Measurements from ENCODE around the gene RUSF1.
"Not testable (repeated sequence)": the region's sequence is repeated elsewhere in the genome, so short reads cannot be mapped to it uniquely, and the experiment has no call there.

The RUSF1 gene

DNA sequence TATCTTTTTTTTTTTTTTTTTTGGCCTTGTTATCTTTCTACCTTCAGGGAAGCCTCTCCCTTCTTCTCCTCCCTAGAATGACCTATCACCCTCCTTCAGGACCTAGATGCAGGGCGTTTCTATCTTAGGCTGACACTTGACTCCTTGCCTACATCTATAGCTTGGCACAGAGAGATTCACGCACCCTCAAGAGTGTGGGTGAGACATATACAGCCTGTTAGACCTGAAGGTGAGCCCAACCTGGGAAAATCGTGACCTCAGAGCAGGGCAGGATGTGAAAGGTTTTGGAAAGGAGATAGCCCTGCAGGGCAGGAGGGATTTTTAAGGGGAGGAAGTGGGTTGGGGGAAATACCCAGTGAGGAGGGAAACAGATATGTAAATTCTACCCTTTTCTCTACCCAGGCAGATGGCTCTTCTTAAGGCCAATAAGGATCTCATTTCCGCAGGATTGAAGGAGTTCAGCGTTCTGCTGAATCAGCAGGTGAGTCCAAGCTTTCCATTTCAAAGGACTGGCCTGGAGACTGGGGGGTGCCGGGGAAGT lies 19.6 kb upstream of the RUSF1 start, which contains the start of gene AHSP:
Gene AHSP (plus strand): TSS at position 167 of the 541 bp plus-strand sequence. CDS start 240 bp downstream, at position 407.
- no peaks in the 10 kb centered on the region for H3K36me3 Mint-ChIP-seq (ENCODE audit: low read depth)
- H3K4me1 Mint-ChIP-seq (ENCODE audit: low read depth), result peaks cover 19% of the 10 kb centered on the region
- H3K27ac Mint-ChIP-seq, result peak within 1 kb of the TSS; percentile 81
- peaks cover 22% of the 10 kb centered on the region for H3K27me3 Mint-ChIP-seq
- no peaks in the 10 kb centered on the region for H3K9me3 Mint-ChIP-seq
- H3K4me3 Mint-ChIP-seq, result peak within 1 kb of the TSS; percentile 64

DNA sequence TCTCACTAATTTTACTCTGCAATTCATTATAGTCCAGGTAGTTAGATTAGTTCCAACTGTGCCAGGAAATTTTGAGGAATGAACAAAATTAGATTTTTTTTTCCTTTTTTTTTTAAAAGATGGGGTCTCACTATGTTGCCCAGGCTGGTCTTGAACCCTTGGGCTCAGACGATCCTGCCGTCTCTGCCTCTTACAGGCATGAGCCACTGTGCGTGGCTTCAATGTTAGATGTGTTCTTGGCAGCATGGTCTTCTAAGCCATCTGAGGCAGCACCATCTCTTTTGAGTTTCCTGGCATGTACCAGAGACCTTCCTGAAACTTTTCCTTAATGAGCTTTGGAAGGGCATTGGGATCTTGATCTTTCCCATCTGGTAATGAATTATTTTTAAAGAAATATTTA lies 16.9 kb upstream of the RUSF1 start:
- Mint-ChIP-seq H3K4me3 (no peak overlapping the region), H3K36me3 (ENCODE audit: low read depth) (no peaks in the 10 kb centered on the region), H3K4me1 (ENCODE audit: low read depth) (peaks cover 19% of the 10 kb centered on the region)

DNA sequence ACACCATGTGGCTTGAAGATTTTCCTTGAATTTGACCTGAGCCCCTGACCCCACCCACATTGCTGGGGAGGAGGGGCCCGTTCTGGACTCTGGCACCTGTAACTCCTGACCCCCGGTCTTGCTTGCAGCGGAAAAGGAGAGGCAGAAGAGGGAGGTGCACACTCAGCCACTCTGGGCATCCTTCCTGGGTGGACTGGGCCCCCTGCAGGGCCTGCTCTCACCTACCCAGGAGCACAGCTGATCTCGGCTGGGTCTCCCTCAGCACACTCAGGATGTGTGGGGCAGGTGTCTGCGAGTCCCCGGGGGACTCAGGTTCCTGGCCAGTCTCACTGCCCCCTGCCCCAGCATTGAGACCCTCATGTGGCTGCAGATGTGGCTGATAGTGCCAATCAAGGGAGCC lies 15.6 kb upstream of the RUSF1 start:
- not testable (repeated sequence) for H3K9me3 Mint-ChIP-seq; H3K36me3 Mint-ChIP-seq (ENCODE audit: low read depth); H3K4me3 Mint-ChIP-seq; H3K27ac Mint-ChIP-seq
- Mint-ChIP-seq H3K4me1 (ENCODE audit: low read depth) (peaks cover 14% of the 10 kb centered on the region), H3K27me3 (peaks cover 17% of the 10 kb centered on the region)

More for the DNA sequence above, 16.9 kb upstream of the RUSF1 start:
- H3K27me3 Mint-ChIP-seq, result peaks cover 22% of the 10 kb centered on the region
- H3K27ac Mint-ChIP-seq, result no peak overlapping the region
- no peaks in the 10 kb centered on the region for H3K9me3 Mint-ChIP-seq

DNA sequence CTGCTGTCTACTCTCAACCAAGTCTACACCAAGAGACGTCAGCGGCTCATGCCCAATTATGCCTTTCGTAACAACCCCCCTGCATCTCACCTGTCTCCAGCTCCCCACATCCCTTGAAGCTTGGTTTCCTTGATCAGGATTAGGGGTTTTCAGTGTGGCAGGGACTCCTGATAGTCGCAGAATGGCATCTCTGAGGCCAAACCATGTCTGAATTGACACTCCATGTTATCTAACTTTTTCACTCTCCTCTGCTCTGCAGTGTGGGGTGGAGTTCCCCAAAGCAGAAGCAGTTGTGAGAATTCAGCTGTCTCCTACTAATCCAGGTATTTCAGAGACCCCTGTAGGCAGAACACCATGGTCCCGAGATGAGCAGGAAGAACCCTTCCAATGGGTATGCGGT lies 13.9 kb upstream of the RUSF1 start:
- Mint-ChIP-seq H3K4me1 (ENCODE audit: low read depth) (peaks cover 5% of the 10 kb centered on the region), H3K9me3 (no peaks in the 10 kb centered on the region), H3K27me3 (peaks cover 4% of the 10 kb centered on the region), H3K27ac (no peak overlapping the region), H3K36me3 (ENCODE audit: low read depth) (no peaks in the 10 kb centered on the region), H3K4me3 (no peak overlapping the region)

DNA sequence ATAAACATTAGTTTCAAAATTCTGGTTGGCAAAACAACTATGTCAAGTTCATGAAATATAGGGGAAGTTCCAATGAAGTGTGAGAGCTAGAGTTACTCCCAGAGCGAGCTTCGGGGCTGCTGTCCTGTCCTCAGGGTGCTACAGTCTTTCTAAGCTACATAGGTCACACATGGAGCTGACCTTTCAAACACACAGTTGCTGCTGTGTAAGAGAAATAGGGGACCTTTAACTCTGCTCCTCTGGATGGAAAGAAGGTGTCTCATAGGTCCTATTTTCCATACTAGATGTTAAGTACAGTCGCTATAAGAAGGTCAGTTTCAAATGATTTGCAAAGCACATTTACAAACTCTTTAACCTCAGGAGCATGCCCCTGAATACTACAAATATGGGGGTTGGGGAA lies 13.2 kb upstream of the RUSF1 start:
- H3K4me3 Mint-ChIP-seq, result no peak overlapping the region
- no peak overlapping the region for H3K27ac Mint-ChIP-seq
- H3K36me3 Mint-ChIP-seq (ENCODE audit: low read depth), result no peaks in the 10 kb centered on the region
- H3K27me3 Mint-ChIP-seq, result peaks cover 4% of the 10 kb centered on the region
- peaks cover 5% of the 10 kb centered on the region for H3K4me1 Mint-ChIP-seq (ENCODE audit: low read depth)
- peaks cover 4% of the 10 kb centered on the region for H3K9me3 Mint-ChIP-seq

DNA sequence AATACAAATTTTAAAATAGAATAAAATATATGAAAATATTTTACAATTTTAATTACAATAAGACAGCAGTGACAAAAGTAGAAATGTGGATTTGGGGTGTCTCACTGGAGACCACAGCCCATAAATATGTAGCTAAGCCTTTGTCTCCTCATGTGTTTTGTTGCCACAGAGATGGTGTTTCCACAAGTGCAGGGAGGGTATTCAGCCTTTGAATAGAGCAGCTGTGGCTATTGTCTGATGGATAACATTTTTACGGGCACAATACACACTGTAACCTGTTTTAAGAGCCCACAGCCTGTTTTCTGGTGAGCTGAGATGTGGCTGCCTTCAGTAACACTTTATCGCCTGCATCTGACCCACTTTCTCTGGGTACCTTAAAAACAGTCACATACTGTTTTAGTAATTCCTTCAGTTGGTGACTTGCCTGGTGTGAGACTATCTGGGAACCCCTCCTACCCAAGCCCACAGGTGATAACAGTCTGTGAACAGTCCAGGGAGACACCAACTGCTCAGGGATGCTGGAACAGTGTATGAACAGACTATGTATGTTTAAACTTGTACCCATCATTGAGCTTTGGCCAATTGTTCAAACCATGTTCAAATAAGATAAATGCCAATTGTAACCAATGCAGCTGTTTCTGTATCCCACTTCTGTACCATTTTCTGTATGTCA lies 11.7 kb upstream of the RUSF1 start:
- Mint-ChIP-seq H3K4me1 (ENCODE audit: low read depth) (peaks cover 5% of the 10 kb centered on the region), H3K9me3 (peaks cover 4% of the 10 kb centered on the region), H3K4me3 (no peak overlapping the region), H3K27me3 (no peaks in the 10 kb centered on the region), H3K36me3 (ENCODE audit: low read depth) (no peaks in the 10 kb centered on the region), H3K27ac (no peak overlapping the region)

DNA sequence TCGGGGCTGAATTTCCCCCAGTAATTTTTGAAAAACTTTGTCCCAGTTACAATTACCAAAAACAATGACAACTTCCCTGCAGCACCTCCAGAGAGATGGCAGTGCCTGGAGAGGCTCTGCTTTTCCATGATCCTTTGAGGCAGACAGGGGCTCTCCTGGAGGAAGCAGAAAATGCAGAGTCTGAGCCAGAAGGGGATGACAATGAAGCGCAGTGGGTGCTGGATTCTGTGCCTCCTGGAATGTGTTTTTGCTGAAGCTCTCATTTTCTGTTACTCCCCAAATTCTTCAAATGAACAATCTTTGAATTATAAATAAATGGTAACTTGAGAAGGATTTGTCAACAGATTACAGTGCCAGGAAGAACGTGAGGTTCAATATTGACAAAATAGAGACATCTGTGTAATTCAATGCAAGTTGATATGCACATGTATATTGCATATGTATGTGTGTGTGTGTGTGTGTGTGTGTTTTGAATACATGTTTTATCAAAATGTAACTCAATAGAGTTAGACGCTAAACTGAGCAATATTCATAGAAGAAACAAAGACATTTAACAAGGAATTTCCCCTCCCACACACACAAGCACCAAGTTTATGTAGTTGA lies 9.7 kb upstream of the RUSF1 start:
- H3K27me3 Mint-ChIP-seq, result no peaks in the 10 kb centered on the region
- no peaks in the 10 kb centered on the region for H3K36me3 Mint-ChIP-seq (ENCODE audit: low read depth)
- no peak overlapping the region for H3K4me3 Mint-ChIP-seq
- H3K4me1 Mint-ChIP-seq (ENCODE audit: low read depth), result peaks cover 5% of the 10 kb centered on the region
- H3K9me3 Mint-ChIP-seq, result peaks cover 4% of the 10 kb centered on the region
- H3K27ac Mint-ChIP-seq, result no peak overlapping the region

DNA sequence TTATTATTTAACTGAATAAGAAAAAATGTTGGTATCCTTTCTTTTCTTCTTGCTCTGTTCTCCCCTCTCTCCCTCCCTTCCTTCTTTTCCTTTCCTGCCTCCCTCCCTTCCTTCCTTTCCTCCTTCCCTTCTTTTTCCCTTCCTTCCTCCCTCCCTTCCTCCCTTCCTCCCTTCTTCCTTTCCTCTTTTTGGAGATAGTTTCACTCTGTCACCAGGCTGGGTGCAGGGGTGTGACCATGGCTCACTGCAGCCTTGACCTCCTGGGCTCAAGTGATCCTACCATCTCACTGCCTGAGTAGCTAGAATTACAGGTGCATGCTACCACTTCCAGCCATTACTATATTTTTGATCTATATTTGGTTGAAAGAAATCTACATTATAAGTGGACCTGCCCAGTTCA lies 5.7 kb upstream of the RUSF1 start:
- H3K4me1 Mint-ChIP-seq (ENCODE audit: low read depth), result peaks cover 14% of the 10 kb centered on the region
- peaks cover 4% of the 10 kb centered on the region for H3K9me3 Mint-ChIP-seq
- no peak overlapping the region for H3K4me3 Mint-ChIP-seq
- H3K27ac Mint-ChIP-seq, result no peak overlapping the region
- H3K27me3 Mint-ChIP-seq, result no peaks in the 10 kb centered on the region
- no peaks in the 10 kb centered on the region for H3K36me3 Mint-ChIP-seq (ENCODE audit: low read depth)

DNA sequence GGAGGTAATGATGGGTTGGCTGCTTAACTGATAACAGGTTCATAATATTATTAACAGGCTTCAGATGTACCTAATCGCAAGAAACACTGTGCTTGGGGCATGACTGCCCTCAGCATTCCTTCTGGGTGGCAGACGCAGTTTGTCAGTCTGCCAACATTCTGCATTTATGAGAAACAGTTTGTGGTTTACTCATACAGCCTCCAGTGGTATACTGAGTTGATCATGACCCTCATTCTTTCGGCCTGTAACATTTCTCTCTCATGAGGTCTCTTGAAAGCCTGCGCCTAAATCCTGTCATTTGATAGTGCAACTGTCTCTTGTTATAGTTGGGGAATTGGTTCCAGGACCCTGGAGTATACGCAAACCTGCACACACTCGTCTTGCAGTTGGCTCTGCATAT lies 4.9 kb upstream of the RUSF1 start:
- Mint-ChIP-seq H3K4me3 (no peak overlapping the region), H3K9me3 (peaks cover 4% of the 10 kb centered on the region), H3K27me3 (no peaks in the 10 kb centered on the region), H3K27ac (no peak overlapping the region), H3K4me1 (ENCODE audit: low read depth) (peaks cover 18% of the 10 kb centered on the region), H3K36me3 (ENCODE audit: low read depth) (no peaks in the 10 kb centered on the region)

DNA sequence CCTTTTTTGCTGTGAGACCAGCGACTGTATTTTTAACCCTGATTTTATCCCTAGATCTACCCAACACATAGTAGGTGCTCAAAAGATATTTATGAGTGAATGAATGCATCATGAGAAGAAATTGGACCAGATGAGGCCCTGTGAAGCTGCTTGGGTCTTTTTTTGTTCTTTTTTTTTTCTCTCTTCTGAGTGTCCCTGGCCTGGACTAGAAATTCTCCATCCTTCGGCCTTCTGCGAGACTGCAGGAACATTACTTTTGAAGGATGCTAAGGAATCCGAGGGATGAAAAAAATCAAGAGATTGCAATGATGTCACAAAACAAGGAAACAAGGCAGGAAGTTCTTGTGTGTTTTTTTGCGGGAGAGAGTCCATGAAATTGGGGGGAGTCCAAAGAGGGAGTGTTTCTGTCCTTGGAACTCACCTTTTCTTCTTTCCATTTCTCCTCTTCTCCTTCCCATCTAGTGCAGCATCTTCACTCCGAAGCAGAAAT lies 560 bp upstream of the RUSF1 start:
- Mint-ChIP-seq H3K36me3 (ENCODE audit: low read depth) (peaks cover 9% of the 10 kb centered on the region), H3K4me3 (peak overlapping the region; percentile 92), H3K9me3 (no peaks in the 10 kb centered on the region), H3K27ac (peak overlapping the region; percentile 98), H3K4me1 (ENCODE audit: low read depth) (peaks cover 48% of the 10 kb centered on the region), H3K27me3 (no peaks in the 10 kb centered on the region)

DNA sequence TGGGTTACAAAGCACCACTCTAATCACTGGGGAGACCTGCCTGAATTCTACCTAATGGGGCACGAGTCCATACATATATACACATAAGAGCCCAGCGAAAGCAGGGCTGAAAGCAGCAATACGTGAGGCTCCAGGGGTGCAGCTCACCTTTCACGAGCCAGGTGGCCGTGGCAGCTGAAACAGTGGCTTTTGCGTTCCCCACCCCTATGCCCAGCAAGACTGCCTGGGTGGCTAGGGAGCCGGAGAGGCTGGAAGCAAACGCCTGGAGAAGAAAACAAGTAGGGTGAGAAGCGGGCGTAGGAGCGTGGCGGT lies 618 bp downstream of the RUSF1 start:
- H3K27me3 Mint-ChIP-seq, result no peaks in the 10 kb centered on the region
- H3K4me3 Mint-ChIP-seq, result peak overlapping the region; percentile 92
- peaks cover 48% of the 10 kb centered on the region for H3K4me1 Mint-ChIP-seq (ENCODE audit: low read depth)
- peaks cover 9% of the 10 kb centered on the region for H3K36me3 Mint-ChIP-seq (ENCODE audit: low read depth)
- peak overlapping the region; percentile 89 for H3K27ac Mint-ChIP-seq
- no peaks in the 10 kb centered on the region for H3K9me3 Mint-ChIP-seq

DNA sequence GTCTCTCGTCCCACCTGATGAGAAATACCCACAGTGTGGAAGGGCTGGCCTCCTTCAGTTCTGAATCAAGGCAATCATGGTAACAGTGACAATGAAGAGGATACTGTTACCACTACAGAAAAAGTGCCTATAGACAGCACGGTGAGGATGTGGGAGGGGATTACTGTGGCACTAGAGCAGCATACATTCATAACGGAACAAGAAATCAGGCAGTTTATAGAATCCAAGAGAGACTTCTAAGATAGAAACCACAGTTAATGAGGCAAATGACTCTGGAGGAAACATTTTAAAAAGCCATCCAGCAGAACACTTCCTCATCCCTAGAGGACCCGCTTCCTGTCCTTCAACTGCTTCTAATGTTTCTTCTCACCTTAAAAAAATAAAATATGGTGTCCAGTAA lies 2.7 kb downstream of the RUSF1 start:
- H3K4me3 Mint-ChIP-seq, result no peak overlapping the region
- peak overlapping the region; percentile 49 for H3K27ac Mint-ChIP-seq
- H3K4me1 Mint-ChIP-seq (ENCODE audit: low read depth), result peaks cover 48% of the 10 kb centered on the region
- H3K9me3 Mint-ChIP-seq, result no peaks in the 10 kb centered on the region
- H3K36me3 Mint-ChIP-seq (ENCODE audit: low read depth), result peaks cover 9% of the 10 kb centered on the region
- H3K27me3 Mint-ChIP-seq, result no peaks in the 10 kb centered on the region

DNA sequence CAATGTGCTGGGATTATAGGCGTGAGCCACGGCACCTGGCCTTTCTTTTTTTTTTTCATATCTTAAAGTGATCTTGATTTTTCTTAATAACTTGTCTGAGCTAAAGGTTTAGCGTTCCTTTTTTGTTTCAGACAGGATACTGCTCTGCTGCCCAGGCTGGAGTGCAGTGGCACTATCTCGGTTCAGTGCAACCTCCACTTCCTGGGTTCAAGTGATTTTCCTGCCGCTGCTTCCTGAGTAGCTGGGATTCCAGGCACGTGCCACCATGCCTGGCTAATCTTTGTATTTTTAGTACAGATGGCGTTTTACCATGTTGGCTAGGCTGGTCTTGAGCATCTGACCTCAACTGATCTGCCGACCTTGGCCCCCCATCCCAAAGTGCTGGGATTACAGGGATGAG lies 4.0 kb downstream of the RUSF1 start:
- H3K27me3 Mint-ChIP-seq, result no peaks in the 10 kb centered on the region
- H3K4me1 Mint-ChIP-seq (ENCODE audit: low read depth), result peaks cover 41% of the 10 kb centered on the region
- H3K9me3 Mint-ChIP-seq, result no peaks in the 10 kb centered on the region
- H3K36me3 Mint-ChIP-seq (ENCODE audit: low read depth), result peaks cover 14% of the 10 kb centered on the region
- no peak overlapping the region for H3K27ac Mint-ChIP-seq
- H3K4me3 Mint-ChIP-seq, result no peak overlapping the region

DNA sequence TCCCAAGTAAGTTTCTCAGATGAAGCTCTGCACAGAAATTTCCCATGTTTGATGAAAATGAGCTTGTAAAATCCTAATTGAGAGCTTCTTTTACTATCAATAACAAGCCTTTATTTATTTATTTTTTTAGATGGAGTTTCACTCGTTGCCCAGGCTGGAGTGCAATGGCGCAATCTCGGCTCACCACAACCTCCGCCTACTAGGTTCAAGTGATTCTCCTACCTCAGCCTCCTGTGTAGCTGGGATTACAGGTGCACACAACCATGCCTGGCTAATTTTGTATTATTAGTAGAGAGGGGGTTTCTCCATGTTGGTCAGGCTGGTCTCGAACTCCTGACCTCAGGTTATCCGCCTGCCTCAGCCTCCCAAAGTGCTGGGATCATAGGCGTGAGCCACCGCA lies 4.6 kb downstream of the RUSF1 start:
- H3K27me3 Mint-ChIP-seq, H3K9me3 Mint-ChIP-seq, H3K4me3 Mint-ChIP-seq, H3K27ac Mint-ChIP-seq: not testable (repeated sequence)
- Mint-ChIP-seq H3K4me1 (ENCODE audit: low read depth) (peaks cover 35% of the 10 kb centered on the region), H3K36me3 (ENCODE audit: low read depth) (peaks cover 20% of the 10 kb centered on the region)

DNA sequence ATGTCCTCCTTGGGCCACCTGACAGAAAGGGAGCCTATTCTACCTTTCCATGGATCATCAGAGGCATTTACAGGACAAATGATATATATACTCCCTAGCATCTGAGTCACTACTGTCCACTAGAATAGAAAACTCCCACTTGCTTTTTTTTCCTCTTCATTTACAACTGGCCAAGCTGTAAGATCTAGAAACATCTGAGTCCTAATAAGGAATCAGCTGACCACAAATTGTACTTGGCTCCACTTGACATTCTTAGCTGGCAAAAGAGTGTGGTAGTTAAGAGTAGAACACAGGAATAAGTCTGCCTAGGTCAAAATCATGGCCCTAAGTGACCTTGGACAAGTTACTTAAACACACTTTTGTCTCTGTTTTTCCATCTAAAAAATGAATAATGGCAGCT lies 5.2 kb downstream of the RUSF1 start:
- no peaks in the 10 kb centered on the region for H3K27me3 Mint-ChIP-seq
- no peak overlapping the region for H3K4me3 Mint-ChIP-seq
- H3K9me3 Mint-ChIP-seq, result no peaks in the 10 kb centered on the region
- H3K4me1 Mint-ChIP-seq (ENCODE audit: low read depth), result peaks cover 34% of the 10 kb centered on the region
- peaks cover 21% of the 10 kb centered on the region for H3K36me3 Mint-ChIP-seq (ENCODE audit: low read depth)
- no peak overlapping the region for H3K27ac Mint-ChIP-seq

DNA sequence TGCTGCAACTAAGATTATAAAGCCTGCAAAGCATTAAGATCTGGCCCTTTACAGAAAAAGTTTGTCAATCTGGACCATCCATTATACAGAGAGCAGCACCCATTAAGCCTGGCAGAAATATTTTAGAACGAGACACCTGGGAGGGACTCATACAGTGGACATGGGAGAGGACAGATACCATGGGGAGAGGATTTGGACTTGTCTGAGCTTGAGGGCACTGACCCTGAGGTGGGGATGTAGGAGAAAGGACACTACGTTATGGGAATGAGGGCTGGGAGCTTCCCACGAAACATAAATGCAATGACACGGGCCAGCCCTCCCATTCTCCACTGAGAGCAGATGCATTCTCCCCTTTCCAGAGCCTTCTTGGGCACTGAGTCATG lies 6.2 kb downstream of the RUSF1 start:
- no peak overlapping the region for H3K4me3 Mint-ChIP-seq
- no peaks in the 10 kb centered on the region for H3K9me3 Mint-ChIP-seq
- no peaks in the 10 kb centered on the region for H3K27me3 Mint-ChIP-seq
- no peak overlapping the region for H3K27ac Mint-ChIP-seq
- peaks cover 25% of the 10 kb centered on the region for H3K36me3 Mint-ChIP-seq (ENCODE audit: low read depth)
- H3K4me1 Mint-ChIP-seq (ENCODE audit: low read depth), result peaks cover 27% of the 10 kb centered on the region
